Lung (tissue), 12 donors: ENCODE data around the gene SNED1. TPM values are rescaled to one million over a fixed set of nuclear protein-coding genes. Genes with fewer than 3 reads are reported as not detected.

ENCODE experiments used
- ATAC-seq: fragments of 200-7000 bp; cut with Tn5 transposase; one replicate; pipeline ENCODE4 v1.9.1; 2020; ENCODE audit warnings: moderate number of reproducible peaks; ENCODE audit not compliant: insufficient read depth, low FRiP score
- DNase-seq, 3 donors: peaks; one replicate each; pipeline ENCODE4 v3.0.0-alpha.2; 2013 to 2017
- H3K27ac ChIP-seq, 2 donors: one replicate each; pipeline ENCODE4 v1.5.1; 2013; ENCODE audit warnings: mild to moderate bottlenecking in 2 of 2, moderate library complexity in 2 of 2, control low read depth in 1 of 2, inconsistent platforms in 1 of 2, low read depth in 1 of 2, low read length in 1 of 2
- H3K27me3 ChIP-seq, 3 donors: one replicate each; pipeline ENCODE4 v1.5.1; 2013; ENCODE audit warnings: low read length in 2 of 3; ENCODE audit not compliant: control insufficient read depth in 3 of 3, insufficient read depth in 3 of 3
- H3K36me3 ChIP-seq, 4 donors: one replicate each; pipeline ENCODE4 v1.5.1; 2013; ENCODE audit warnings: low read length in 4 of 4, mild to moderate bottlenecking in 1 of 4, moderate library complexity in 1 of 4; ENCODE audit not compliant: control insufficient read depth in 4 of 4, insufficient read depth in 4 of 4
- H3K4me1 ChIP-seq, 5 donors: one replicate each; pipeline ENCODE4 v1.5.1; 2013; ENCODE audit warnings: low read length in 5 of 5, mild to moderate bottlenecking in 2 of 5, moderate library complexity in 1 of 5; ENCODE audit not compliant: control insufficient read depth in 5 of 5, insufficient read depth in 5 of 5
- H3K4me3 ChIP-seq: one replicate; pipeline ENCODE4 v1.5.1; 2013; ENCODE audit warnings: mild to moderate bottlenecking, control low read depth, moderate library complexity
- H3K9ac ChIP-seq, 2 donors: one replicate each; pipeline ENCODE4 v1.5.1; 2013; ENCODE audit warnings: low read length in 2 of 2, control low read depth in 1 of 2; ENCODE audit not compliant: insufficient read depth in 1 of 2
- H3K9me3 ChIP-seq, 4 donors: one replicate each; pipeline ENCODE4 v1.5.1; 2013; ENCODE audit warnings: low read length in 3 of 4, mild to moderate bottlenecking in 1 of 4, moderate library complexity in 1 of 4; ENCODE audit not compliant: control insufficient read depth in 4 of 4, insufficient read depth in 3 of 4
- WGBS, 2 donors: extraction: QIAGEN DNeasy Blood & Tissue Kit; methylation state at CpG; one replicate each; pipeline ENCODE4 v1.1.7; 2013; 5-methylcytosine and 5-hydroxymethylcytosine counted together
- polyA plus RNA-seq, 2 donors: library from polyadenylated mRNA; stranded (reverse); fragments of 200-250 nt; gene quantifications; one replicate each; pipeline ENCODE4 v1.2.1, GENCODE V29; 2013
- total RNA-seq, 2 donors: library from RNA; depleted of rRNA in 1 of 2; stranded (reverse); fragments of >200 nt in 1 of 2; gene quantifications; one replicate each; pipeline ENCODE4 v1.2.1, GENCODE V29; 2014 to 2021
- TF ChIP-seq, protein P1 (sequence below): IDR thresholded peaks from 2 replicates; pipeline ENCODE4 v1.5.1; 2012; ENCODE audit warnings: mild to moderate bottlenecking; ENCODE audit errors: control extremely low read depth, extremely low read depth
- donor health status: control.
- donor health status: control.
- donor health status: Bipolar disorder and iron deficiency.
- donor health status: healthy.
- donor health status: DM: yes; HTN: yes; CAD: no.

The SNED1 gene
- total and polyA plus RNA-seq, 4 donors = 5.9 to 74.6 (median 34.7) TPM

DNA sequence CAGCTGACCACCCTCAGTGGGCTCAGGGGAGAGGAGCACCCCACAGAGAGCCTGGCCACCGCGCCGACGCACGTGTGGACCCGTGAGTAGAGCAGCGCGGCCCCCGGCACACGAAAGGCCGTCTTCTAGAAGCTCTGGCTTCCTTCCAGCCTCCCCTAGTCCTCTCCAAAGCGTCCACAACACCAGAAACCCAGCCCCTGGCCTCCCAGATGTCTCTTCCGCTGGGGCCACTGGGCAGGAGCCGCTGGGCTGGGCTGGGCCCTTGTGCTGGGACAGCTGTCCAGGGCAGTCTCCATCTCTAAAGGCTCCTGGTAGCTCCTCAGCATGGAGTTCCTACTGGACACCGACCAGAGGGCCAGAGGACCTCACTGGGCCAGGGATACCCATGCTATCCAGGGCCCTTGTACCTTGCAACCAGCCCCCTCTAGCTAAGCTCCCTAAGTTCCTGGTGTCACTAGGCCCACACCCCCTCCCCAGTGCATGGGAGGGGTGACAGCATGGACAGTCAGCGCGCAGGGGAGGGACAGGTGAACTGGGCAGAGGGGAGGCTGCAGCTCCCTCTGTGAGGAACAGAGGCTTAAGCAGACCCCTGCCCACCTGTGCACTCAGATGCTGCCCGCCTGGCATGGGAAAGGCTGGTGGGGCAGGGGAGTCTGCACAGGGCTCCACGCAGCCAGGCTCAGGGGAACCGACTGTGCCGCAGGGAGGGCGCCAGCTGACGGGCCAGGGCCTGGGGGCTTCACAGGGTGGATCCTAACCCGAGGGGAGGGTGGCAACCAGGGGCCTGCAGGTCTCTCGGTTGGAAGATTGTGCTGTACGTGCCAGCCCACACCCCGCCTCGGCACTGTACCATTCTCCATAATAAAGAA is 70.8 kb downstream of the SNED1 start:
- TF ChIP-seq, protein P1, sequence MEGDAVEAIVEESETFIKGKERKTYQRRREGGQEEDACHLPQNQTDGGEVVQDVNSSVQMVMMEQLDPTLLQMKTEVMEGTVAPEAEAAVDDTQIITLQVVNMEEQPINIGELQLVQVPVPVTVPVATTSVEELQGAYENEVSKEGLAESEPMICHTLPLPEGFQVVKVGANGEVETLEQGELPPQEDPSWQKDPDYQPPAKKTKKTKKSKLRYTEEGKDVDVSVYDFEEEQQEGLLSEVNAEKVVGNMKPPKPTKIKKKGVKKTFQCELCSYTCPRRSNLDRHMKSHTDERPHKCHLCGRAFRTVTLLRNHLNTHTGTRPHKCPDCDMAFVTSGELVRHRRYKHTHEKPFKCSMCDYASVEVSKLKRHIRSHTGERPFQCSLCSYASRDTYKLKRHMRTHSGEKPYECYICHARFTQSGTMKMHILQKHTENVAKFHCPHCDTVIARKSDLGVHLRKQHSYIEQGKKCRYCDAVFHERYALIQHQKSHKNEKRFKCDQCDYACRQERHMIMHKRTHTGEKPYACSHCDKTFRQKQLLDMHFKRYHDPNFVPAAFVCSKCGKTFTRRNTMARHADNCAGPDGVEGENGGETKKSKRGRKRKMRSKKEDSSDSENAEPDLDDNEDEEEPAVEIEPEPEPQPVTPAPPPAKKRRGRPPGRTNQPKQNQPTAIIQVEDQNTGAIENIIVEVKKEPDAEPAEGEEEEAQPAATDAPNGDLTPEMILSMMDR = no peak
- ATAC-seq (no peak), DNase-seq (no peak)
- H3K4me3 ChIP-seq = no peak overlapping the region
- H3K9ac ChIP-seq = no peak overlapping the region
- peaks cover 0 to 4% (median 0%) of the 10 kb centered on the region in 5 donors for H3K4me1 ChIP-seq
- WGBS, 2 donors = 95 to 97% methylated on average over 28 of the region's 28 CpGs
- H3K27me3 ChIP-seq = no peaks in the 10 kb centered on the region
- no peak overlapping the region for H3K27ac ChIP-seq
- H3K9me3 ChIP-seq = no peaks in the 10 kb centered on the region
- H3K36me3 ChIP-seq = peaks cover 3 to 61% (median 41%) of the 10 kb centered on the region in 4 donors

DNA sequence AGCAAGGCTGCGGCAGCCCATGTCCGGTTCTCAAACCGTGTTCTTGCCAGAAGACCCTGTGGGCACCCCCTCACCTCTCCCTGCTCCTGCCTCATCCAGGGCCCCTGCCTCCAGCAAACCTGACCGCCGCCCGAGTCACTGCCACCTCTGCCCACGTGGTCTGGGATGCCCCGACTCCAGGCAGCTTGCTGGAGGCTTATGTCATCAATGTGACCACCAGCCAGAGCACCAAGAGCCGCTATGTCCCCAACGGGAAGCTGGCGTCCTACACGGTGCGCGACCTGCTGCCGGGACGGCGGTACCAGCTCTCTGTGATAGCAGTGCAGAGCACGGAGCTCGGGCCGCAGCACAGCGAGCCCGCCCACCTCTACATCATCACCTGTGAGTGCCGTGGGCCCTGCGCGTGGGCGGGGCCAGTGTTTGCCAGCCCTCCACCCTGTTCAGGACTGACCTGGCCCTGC is 71.4 kb downstream of the SNED1 start:
- no peaks in the 10 kb centered on the region for H3K4me1 ChIP-seq
- H3K36me3 ChIP-seq = peaks cover 6 to 67% (median 46%) of the 10 kb centered on the region in 4 donors
- no peak overlapping the region for H3K9ac ChIP-seq
- WGBS, 2 donors = 81 to 84% methylated on average over 25 to 26 of the region's 26 CpGs
- DNase-seq (no peak), ATAC-seq (no peak)
- TF ChIP-seq, protein P1 = no peak
- H3K9me3 ChIP-seq = no peaks in the 10 kb centered on the region
- no peaks in the 10 kb centered on the region for H3K27me3 ChIP-seq
- H3K27ac ChIP-seq = no peak overlapping the region
- H3K4me3 ChIP-seq = no peak overlapping the region

GRCh38 chr2:241070361-241070760 is 71.9 kb downstream of the SNED1 start:
- Histone ChIP-seq H3K4me1 (no peaks in the 10 kb centered on the region), H3K9ac (no peak overlapping the region), H3K4me3 (no peak overlapping the region), H3K36me3 (peaks cover 6 to 67% (median 47%) of the 10 kb centered on the region in 4 donors), H3K27ac (no peak overlapping the region), H3K9me3 (no peaks in the 10 kb centered on the region), H3K27me3 (no peaks in the 10 kb centered on the region)
- no peak for ATAC-seq
- TF ChIP-seq, protein P1 = no peak
- no peak for DNase-seq
- 95 to 97% methylated on average over 13 of the region's 13 CpGs for WGBS, 2 donors
